GM19351 (cell line): ENCODE data around the gene THRB.
"Not testable (repeated sequence)": the region's sequence is repeated elsewhere in the genome, so short reads cannot be mapped to it uniquely, and the experiment has no call there.

ENCODE experiments used
- ATAC-seq: cut with Tn5 transposase; IDR thresholded peaks from one replicate; pipeline ENCODE4 v1.9.1; 2021; ENCODE audit warnings: mild to moderate bottlenecking, moderate library complexity; ENCODE audit not compliant: unreplicated experiment

THRB gene

DNA sequence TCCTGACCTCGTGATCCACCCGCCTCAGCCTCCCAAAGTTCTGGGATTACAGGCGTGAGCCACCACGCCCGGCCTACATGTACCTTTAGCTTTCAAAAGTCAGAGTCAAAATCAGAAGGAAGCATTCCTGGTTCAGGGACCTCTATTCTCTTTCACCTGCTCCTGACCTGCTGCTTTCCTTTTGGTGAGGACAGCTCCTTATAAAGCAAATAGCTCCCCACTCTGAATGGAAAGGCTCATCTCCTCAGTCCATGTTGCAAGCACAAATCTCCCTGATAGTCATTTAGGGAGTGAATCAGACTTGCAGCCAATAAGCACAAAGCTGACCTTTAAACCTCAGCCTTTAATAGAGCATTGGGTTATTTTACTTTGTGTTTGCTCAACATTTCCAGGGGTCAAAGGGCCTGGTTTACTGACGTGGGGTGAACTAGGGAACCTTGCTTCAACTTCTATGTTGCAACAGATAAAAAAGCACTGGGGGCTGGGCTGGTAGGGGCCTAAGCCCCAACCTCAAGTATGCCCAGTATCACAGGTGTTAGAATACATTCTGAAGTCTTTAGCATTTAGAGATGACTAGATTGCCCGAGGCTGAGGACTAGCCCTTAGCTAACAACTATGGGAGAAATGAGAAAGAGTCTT lies 43.1 kb downstream of the THRB start:
- ATAC-seq = no peak

GRCh38 chr3:24450160-24450907 lies 44.3 kb downstream of the THRB start:
- no peak for ATAC-seq

GRCh38 chr3:24447836-24448235 lies 46.8 kb downstream of the THRB start:
- ATAC-seq = no peak

GRCh38 chr3:24446032-24446431 lies 48.6 kb downstream of the THRB start:
- no peak for ATAC-seq

- ATAC-seq = no peak
These were observed 51.2 kb downstream of the THRB start for GRCh38 chr3:24443476-24443875.

- no peak for ATAC-seq
These were observed 53.7 kb downstream of the THRB start for GRCh38 chr3:24440760-24441464.

DNA sequence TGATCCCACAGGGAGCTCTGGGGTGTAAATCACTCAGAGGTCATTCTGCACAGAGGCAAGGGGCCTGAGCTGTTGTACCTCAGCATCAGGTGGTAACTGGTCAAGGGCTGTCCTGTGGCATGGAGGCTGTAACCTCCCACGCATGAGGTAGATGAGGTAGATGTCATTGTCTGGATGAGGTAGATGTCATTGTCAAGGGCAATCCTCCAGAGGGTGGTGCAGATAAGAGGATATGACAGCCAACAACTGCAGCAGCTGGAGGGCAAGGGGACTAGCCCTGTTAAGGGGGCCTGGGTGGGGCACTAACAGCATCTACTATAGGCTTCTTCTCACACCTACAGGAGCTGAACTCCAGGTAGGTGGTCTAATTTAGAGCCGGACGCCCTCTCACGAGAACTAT lies 55.6 kb downstream of the THRB start:
- no peak for ATAC-seq

- no peak for ATAC-seq
These were observed 57.3 kb downstream of the THRB start for GRCh38 chr3:24437326-24437725.

DNA sequence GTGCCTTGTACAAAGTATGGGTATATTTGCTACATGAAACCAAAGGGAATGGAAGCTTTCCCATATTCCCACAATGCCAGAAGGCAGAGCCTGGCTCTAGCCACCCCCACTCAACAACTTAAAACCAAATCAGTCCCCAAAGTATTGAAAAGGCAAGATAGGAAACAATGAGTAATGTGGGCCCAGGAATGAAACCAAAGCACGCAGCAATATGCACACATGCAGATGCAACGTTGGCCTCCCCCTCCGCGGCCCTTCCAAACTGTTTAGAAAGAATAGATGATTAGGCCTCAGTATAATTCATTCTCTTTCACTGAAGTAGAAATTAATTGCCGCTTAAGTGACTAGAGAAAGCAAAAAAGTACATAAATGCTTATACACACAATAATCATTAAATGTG lies 59.1 kb downstream of the THRB start:
- ATAC-seq = no peak

- no peak for ATAC-seq
These were observed 60.0 kb downstream of the THRB start for GRCh38 chr3:24434651-24435050.

GRCh38 chr3:24433838-24434591 lies 60.6 kb downstream of the THRB start:
- ATAC-seq = no peak

DNA sequence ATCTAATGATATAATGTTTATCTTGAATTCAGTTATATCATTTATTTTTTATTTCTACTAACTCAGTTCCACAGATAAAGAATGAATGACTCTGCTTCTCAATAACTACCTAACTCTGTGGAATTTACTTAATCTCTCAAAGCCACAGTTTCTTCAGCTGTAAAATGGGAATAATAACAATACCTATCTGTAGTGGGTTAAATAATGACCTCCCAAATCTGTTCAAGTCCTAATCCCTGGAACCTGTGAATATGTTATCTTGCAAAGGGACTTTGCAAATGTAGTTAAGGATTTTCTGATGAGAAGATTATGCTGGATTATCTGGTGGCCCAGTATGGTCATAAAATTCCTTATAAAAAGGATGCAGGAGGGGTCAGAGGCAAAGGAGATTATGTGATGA lies 61.7 kb downstream of the THRB start:
- ATAC-seq = no peak

DNA sequence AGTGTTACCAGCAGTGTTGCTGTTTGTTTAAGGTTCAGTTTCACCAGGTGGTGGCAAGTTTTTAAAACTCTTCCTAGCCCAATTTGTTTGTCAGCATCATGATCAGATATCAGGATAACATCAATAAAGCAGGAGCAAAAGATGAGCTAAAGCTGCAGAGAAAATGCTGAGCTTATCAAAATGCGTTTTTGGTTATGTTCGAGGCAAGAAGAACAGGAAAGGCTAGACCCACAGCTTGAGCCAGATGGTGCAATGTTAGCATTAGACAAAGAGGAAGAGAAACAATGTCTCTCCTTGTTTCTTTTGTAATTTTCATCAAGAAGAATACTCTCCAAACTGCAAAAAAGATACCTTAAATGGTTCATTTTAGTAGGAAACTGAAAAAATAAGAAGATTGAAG lies 66.2 kb downstream of the THRB start:
- no peak for ATAC-seq

DNA sequence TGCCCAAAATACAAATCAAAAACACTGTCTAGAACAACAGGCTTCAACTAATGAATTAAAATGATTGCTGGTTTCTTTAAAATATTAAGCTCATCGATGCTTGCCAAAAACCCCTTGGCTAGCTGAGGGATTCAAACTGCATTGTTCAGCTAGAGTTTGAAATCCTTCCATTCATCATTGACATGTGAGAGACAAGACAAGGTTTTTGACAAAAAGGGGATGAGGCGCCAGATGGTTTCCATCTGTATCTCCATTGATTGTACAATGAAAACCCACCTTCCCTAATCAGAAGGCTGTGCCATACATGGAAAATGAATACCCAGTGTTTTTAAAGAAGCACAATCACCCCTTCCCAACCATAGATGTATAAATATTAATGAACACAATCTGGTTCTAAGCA lies 67.8 kb downstream of the THRB start:
- ATAC-seq = no peak

DNA sequence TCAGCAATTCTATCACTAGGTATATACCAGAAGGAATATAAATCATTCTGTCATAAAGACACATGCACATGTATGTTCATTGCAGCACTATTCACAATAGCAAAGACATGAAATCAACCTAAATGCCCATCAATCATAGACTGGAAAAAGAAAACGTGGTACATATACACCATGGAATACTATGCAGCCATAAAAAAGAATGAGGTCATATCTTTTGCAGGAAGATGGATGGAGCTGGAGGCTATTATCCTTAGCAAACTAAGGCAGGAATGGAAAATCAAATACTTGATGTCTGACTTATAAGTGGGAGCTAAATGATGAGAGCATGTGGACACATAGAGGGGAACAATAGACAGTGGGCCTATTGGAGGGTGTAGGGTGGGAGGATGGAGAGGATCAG lies 73.8 kb downstream of the THRB start:
- ATAC-seq = not testable (repeated sequence)

- ATAC-seq = no peak
These were observed 74.4 kb downstream of the THRB start for GRCh38 chr3:24420224-24420623.

DNA sequence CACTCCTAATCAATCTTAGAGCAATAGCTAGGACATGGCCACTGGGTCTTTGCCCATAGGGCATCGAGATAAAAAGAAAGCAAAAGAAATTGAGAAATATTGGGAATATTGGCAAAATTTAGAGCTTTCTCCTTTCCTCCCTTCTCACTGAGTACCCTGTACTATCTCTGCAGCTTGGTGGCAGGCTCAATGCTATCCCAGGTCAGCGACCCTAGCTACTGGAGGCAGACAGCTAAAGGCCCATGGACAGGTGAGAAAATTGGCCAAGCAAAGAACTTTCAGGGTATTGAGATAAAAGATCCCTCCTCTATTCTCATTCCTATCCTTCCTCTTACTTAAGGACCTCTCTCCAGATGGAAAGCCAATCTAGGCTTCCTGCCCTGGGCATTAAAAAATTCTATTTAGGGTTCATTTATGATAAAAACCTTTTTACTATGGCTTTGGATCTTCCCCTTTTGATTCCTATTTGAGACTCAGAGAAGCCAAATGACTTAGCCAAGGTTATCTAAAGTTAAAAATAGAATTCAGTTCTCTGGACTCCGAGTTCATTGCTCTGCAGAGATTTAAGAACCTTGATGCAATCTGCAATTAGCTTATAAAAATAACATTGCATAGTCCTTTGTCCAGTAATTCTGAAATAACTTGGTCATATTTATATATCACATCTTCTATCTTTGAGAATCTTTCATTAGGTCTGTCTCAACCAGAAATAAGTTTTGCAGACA lies 75.4 kb downstream of the THRB start:
- no peak for ATAC-seq

DNA sequence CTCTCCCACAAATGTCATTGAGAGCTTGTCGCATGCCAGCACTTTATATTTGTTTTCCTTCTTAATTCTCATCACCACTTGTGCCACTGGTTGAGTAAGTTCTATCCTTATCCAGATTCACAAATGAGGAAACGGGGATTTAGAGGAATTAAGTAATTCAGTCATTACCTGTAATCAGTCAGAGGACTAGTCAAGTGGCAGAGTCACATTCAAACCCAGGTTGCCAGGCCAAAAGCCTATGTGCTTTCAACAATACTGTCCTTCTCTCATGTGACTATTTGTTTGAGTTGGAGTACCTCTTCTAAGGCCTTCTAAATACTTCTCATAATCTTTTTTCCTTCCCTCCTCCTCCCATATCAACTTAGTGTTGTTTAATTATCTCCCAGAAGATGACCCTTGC lies 76.9 kb downstream of the THRB start:
- no peak for ATAC-seq

- no peak for ATAC-seq
These were observed 78.4 kb downstream of the THRB start for GRCh38 chr3:24416224-24416623.

DNA sequence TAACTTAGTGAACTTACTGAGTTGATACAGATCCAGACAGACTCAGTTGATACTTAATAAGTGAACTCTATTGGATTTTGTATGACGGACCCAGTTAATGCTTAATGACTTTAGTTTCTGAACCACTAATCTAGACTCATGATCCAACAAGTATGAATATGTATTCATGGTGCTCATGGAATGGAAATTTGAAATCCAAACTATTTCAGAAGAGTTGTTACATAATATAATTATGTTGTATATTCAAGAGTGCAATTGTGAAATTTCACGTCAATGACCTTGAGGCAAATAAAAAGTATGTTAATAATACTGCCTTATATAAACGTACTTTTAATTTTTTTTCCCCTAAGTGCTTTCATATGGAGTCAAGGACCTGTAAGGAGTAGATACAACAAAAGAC lies 78.8 kb downstream of the THRB start:
- ATAC-seq = no peak

DNA sequence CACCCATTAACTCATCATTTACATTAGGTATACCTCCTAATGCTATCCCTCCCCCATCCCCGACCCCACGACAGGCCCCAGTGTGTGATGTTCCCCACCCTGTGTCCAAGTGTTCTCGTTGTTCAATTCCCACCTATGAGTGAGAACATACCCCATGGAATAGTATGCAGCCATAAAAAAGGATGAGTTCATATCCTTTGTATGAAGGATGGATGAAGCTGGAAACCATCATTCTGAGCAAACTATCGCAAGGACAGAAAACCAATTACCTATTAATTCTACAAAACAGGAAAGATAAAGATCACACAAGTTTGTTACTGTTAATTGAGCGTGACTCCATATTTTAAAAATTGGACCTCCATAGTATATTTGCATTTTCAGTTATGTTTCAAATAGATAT lies 81.0 kb downstream of the THRB start:
- ATAC-seq = not testable (repeated sequence)
